Stomach (tissue), 4 donors: ENCODE measurements around the gene TCEA2.

Source experiments
- CTCF ChIP-seq, 7 experiments: fragments of 450-650 bp in 4 of 7; fragments of 200-600 bp in 3 of 7; sonication (generic) in 3 of 7; IDR thresholded peaks; one replicate each; pipeline ENCODE4 v1.5.1; 2016 to 2019; ENCODE audit warnings: antibody characterized with exemption in 7 of 7, control low read depth in 2 of 7, mild to moderate bottlenecking in 1 of 7
- EP300 ChIP-seq: sonication (generic); formaldehyde crosslinking; IDR thresholded peaks from one replicate; pipeline ENCODE4 v1.6.1; 2017; ENCODE audit warnings: antibody characterized with exemption
- POLR2A ChIP-seq, 4 donors: fragments of 450-650 bp; IDR thresholded peaks; one replicate each; pipeline ENCODE4 v1.6.1; 2016; ENCODE audit warnings: antibody characterized with exemption in 4 of 4, control low read depth in 2 of 4, mild to moderate bottlenecking in 1 of 4, moderate library complexity in 1 of 4

GRCh38 chr20:64109831-64110391 is 46.9 kb downstream of the TCEA2 start:
- TF ChIP-seq CTCF (IDR thresholded peaks at IDR 0.05) (no peak), EP300 (no peak), POLR2A (IDR thresholded peaks at IDR 0.05) (no peak)
